Hepatocyte (in vitro differentiated cells): ENCODE measurements around the gene SSU72. TPM values are rescaled to one million over a fixed set of nuclear protein-coding genes. Genes with fewer than 3 reads are reported as not detected.
"Not testable (repeated sequence)": the region's sequence is repeated elsewhere in the genome, so short reads cannot be mapped to it uniquely, and the experiment has no call there.

Experiments
- DNase-seq: peaks from one replicate; pipeline ENCODE4 v3.0.0-alpha.2; 2016; ENCODE audit warnings: low spot score
- H2AFZ ChIP-seq: fragments of 200-600 bp; sonication (generic); 2 replicates; pipeline ENCODE4 v1.6.0; 2016; ENCODE audit warnings: antibody characterized with exemption, mild to moderate bottlenecking
- H3K27ac ChIP-seq: fragments of 200-600 bp; sonication (generic); 2 replicates; pipeline ENCODE4 v1.5.1; 2016; ENCODE audit warnings: mild to moderate bottlenecking
- H3K27me3 ChIP-seq: fragments of 200-600 bp; sonication (generic); 2 replicates; pipeline ENCODE4 v1.6.1; 2016
- H3K36me3 ChIP-seq: fragments of 200-600 bp; sonication (generic); replicated peaks from 2 replicates; pipeline ENCODE4 v1.5.1; 2016; ENCODE audit warnings: low read depth; ENCODE audit not compliant: insufficient read depth
- H3K4me1 ChIP-seq: fragments of 200-600 bp; sonication (generic); 2 replicates; pipeline ENCODE4 v1.5.1; 2016; ENCODE audit warnings: mild to moderate bottlenecking, moderate library complexity; ENCODE audit not compliant: insufficient read depth
- H3K4me2 ChIP-seq: fragments of 200-600 bp; sonication (generic); 2 replicates; pipeline ENCODE4 v1.6.0; 2016
- H3K4me3 ChIP-seq: fragments of 200-600 bp; sonication (generic); 2 replicates; pipeline ENCODE4 v1.5.1; 2016; ENCODE audit warnings: mild to moderate bottlenecking
- H3K79me2 ChIP-seq: fragments of 200-600 bp; sonication (generic); 2 replicates; pipeline ENCODE4 v1.6.0; 2017; ENCODE audit warnings: mild to moderate bottlenecking
- H3K9me2 ChIP-seq: fragments of 200-600 bp; sonication (generic); replicated peaks from 2 replicates; pipeline ENCODE4 v1.6.0; 2017; ENCODE audit warnings: mild to moderate bottlenecking; ENCODE audit not compliant: insufficient read depth
- H3K9me3 ChIP-seq: fragments of 200-600 bp; sonication (generic); 2 replicates; pipeline ENCODE4 v1.5.1; 2016; ENCODE audit warnings: low read depth, mild to moderate bottlenecking
- H4K20me1 ChIP-seq: fragments of 200-600 bp; sonication (generic); 2 replicates; pipeline ENCODE4 v1.6.0; 2016; ENCODE audit warnings: mild to moderate bottlenecking; ENCODE audit not compliant: insufficient read depth, poor library complexity, severe bottlenecking
- EZH2 ChIP-seq: fragments of 200-600 bp; sonication (generic); IDR thresholded peaks from 2 replicates; pipeline ENCODE4 v1.6.1; 2016; ENCODE audit warnings: antibody characterized with exemption, mild to moderate bottlenecking, borderline replicate concordance
- EZH2phosphoT487 ChIP-seq: fragments of 200-600 bp; sonication (generic); IDR thresholded peaks from one replicate; pipeline ENCODE4 v1.6.1; 2018; ENCODE audit warnings: antibody characterized with exemption, mild to moderate bottlenecking, low read depth, moderate library complexity; ENCODE audit not compliant: unreplicated experiment, severe bottlenecking
- WGBS: methylation state at CpG from one replicate; pipeline ENCODE4 v1.1.6; 2016; ENCODE audit warnings: low lambda C conversion rate; ENCODE audit errors: missing lambda C conversion rate; 5-methylcytosine and 5-hydroxymethylcytosine counted together
- polyA plus RNA-seq: library from polyadenylated mRNA; unstranded; fragments of >200 nt; fragmentation: Nextera tagmentation; extraction: Ambion mirVana; gene quantifications from 2 replicates; pipeline ENCODE4 v1.2.1, GENCODE V29; 2016
- total RNA-seq: library from RNA; depleted of rRNA; stranded (reverse); fragments of >200 nt; gene quantifications from 2 replicates; pipeline ENCODE4 v1.2.3, GENCODE V29; 2014
- TF ChIP-seq, protein P1 (sequence below): fragments of 200-600 bp; sonication (generic); IDR thresholded peaks from 2 replicates; pipeline ENCODE4 v1.5.1; 2016; ENCODE audit warnings: antibody characterized with exemption, mild to moderate bottlenecking; ENCODE audit not compliant: poor library complexity

The SSU72 gene
- total and polyA plus RNA-seq, 2 experiments from 2014 or later: 75.7 to 203 TPM

- H3K9me3 ChIP-seq: no peaks in the 10 kb centered on the region
- DNase-seq: no peak
- WGBS: 91% methylated on average over 4 of the region's 4 CpGs
- no peaks in the 10 kb centered on the region for H4K20me1 ChIP-seq
- H3K9me2 ChIP-seq: no peaks in the 10 kb centered on the region
- peaks cover 5% of the 10 kb centered on the region for H3K79me2 ChIP-seq
- TF ChIP-seq, protein P1, sequence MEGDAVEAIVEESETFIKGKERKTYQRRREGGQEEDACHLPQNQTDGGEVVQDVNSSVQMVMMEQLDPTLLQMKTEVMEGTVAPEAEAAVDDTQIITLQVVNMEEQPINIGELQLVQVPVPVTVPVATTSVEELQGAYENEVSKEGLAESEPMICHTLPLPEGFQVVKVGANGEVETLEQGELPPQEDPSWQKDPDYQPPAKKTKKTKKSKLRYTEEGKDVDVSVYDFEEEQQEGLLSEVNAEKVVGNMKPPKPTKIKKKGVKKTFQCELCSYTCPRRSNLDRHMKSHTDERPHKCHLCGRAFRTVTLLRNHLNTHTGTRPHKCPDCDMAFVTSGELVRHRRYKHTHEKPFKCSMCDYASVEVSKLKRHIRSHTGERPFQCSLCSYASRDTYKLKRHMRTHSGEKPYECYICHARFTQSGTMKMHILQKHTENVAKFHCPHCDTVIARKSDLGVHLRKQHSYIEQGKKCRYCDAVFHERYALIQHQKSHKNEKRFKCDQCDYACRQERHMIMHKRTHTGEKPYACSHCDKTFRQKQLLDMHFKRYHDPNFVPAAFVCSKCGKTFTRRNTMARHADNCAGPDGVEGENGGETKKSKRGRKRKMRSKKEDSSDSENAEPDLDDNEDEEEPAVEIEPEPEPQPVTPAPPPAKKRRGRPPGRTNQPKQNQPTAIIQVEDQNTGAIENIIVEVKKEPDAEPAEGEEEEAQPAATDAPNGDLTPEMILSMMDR: no peak
- no peak for TF ChIP-seq EZH2phosphoT487
- TF ChIP-seq EZH2: no peak
- H3K27ac ChIP-seq: no peak overlapping the region
- H3K36me3 ChIP-seq: no peaks in the 10 kb centered on the region
- H2AFZ ChIP-seq: no peak overlapping the region
- no peak overlapping the region for H3K4me3 ChIP-seq
- H3K4me2 ChIP-seq: no peak overlapping the region
- H3K4me1 ChIP-seq: peaks cover 14% of the 10 kb centered on the region
- no peaks in the 10 kb centered on the region for H3K27me3 ChIP-seq
These were observed 67.4 kb downstream of the SSU72 start for GRCh38 chr1:1507305-1507704.

- H3K27me3 ChIP-seq, H3K36me3 ChIP-seq, H4K20me1 ChIP-seq, DNase-seq, H3K9me2 ChIP-seq, H3K4me3 ChIP-seq, H3K79me2 ChIP-seq, H3K4me1 ChIP-seq, H3K9me3 ChIP-seq: not testable (repeated sequence)
- peak overlapping the region; percentile 57 for H3K4me2 ChIP-seq
- peak overlapping the region; percentile 88 for H3K27ac ChIP-seq
- H2AFZ ChIP-seq: peak overlapping the region; percentile 87
- 91% methylated on average over 5 of the region's 5 CpGs for WGBS
These were observed 68.9 kb downstream of the SSU72 start for GRCh38 chr1:1505801-1506200.

- not testable (repeated sequence) for H3K36me3 ChIP-seq, H3K79me2 ChIP-seq, H3K9me3 ChIP-seq, H3K4me3 ChIP-seq, H4K20me1 ChIP-seq, H3K9me2 ChIP-seq, H3K4me1 ChIP-seq, H3K27me3 ChIP-seq
- peak overlapping the region; percentile 74 for H3K4me2 ChIP-seq
- peak overlapping the region; percentile 87 for H2AFZ ChIP-seq
- peak; percentile 48 for DNase-seq
- 5% methylated on average over 20 of the region's 22 CpGs for WGBS
- TF ChIP-seq, protein P1: peak; percentile 43
- peak overlapping the region; percentile 88 for H3K27ac ChIP-seq
These were observed 69.3 kb downstream of the SSU72 start for GRCh38 chr1:1505366-1505798.

- peak overlapping the region; percentile 74 for H3K4me2 ChIP-seq
- not testable (repeated sequence) for H3K9me3 ChIP-seq, H3K9me2 ChIP-seq, H4K20me1 ChIP-seq, H3K79me2 ChIP-seq, H3K4me3 ChIP-seq, H3K4me1 ChIP-seq, H3K27me3 ChIP-seq, H3K36me3 ChIP-seq
- peak; percentile 86 for DNase-seq
- peak overlapping the region; percentile 88 for H3K27ac ChIP-seq
- peak overlapping the region; percentile 24 for H2AFZ ChIP-seq
- TF ChIP-seq, protein P1: peak; percentile 72
- WGBS: 21% methylated on average over 16 of the region's 16 CpGs
These were observed 69.8 kb downstream of the SSU72 start for GRCh38 chr1:1504777-1505365.

GRCh38 chr1:1495461-1495975, 79.1 kb downstream of the SSU72 start:
- H3K36me3 ChIP-seq, H3K79me2 ChIP-seq: not testable (repeated sequence)
- WGBS: 93% methylated on average over 15 of the region's 18 CpGs

DNA sequence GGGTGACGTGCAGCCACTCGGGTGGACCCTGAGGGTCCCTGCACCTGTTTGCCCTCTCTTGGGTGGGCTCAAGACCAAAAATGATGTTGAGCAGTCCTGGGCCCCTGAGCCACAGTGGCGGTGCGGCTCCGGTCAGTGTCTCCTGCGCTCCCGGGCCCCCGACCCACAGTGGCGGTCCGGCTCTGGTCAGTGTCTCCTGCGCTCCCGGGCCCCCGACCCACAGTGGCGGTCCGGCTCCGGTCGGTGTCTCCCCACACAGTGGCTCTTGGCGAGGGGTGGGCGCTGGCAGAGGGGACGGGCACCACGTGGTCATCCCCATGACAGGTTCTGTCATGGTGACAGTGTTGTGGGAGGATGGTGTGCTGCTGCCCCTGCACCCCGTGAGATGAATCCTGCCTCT, 80.4 kb downstream of the SSU72 start:
- WGBS: 93% methylated on average over 19 of the region's 22 CpGs
- H4K20me1 ChIP-seq, H3K9me3 ChIP-seq, H3K4me2 ChIP-seq, H2AFZ ChIP-seq, H3K4me1 ChIP-seq, H3K27ac ChIP-seq, H3K4me3 ChIP-seq, H3K27me3 ChIP-seq, DNase-seq, H3K9me2 ChIP-seq, H3K79me2 ChIP-seq, H3K36me3 ChIP-seq: not testable (repeated sequence)

More at GRCh38 chr1:1495461-1495975, 79.1 kb downstream of the SSU72 start:
- not testable (repeated sequence) for H3K4me3 ChIP-seq, H3K27me3 ChIP-seq, H3K9me2 ChIP-seq, DNase-seq, H3K27ac ChIP-seq, H4K20me1 ChIP-seq, H3K4me2 ChIP-seq, H3K4me1 ChIP-seq, H2AFZ ChIP-seq, H3K9me3 ChIP-seq
